ENCODE results near the gene GPR55.

Gene GPR55

GRCh38 chr2:230924092-230924469 lies 961 bp downstream of the GPR55 start:
- no peaks in the 10 kb centered on the region for H3K36me3 ChIP-seq
- no peaks in the 10 kb centered on the region for H3K9me3 ChIP-seq
- H3K27me3 ChIP-seq, result peaks cover 11% of the 10 kb centered on the region
- TF ChIP-seq CTCF (IDR thresholded peaks at IDR 0.05), result no peak
- H3K27ac ChIP-seq, result no peak overlapping the region
- peaks cover 10 to 11% of the 10 kb centered on the region in 2 experiments for H3K4me1 ChIP-seq (ENCODE audit: control insufficient read depth in 1 of 2, insufficient read depth in 1 of 2, low read depth in 1 of 2, low read length in 1 of 2)
- H3K4me3 ChIP-seq (ENCODE audit: low read depth in 1 of 2, low read length in 1 of 2), result no peak overlapping the region

- H3K36me3 ChIP-seq, result no peaks in the 10 kb centered on the region
- H3K4me3 ChIP-seq (ENCODE audit: low read depth in 1 of 2, low read length in 1 of 2), result no peak overlapping the region
- H3K4me1 ChIP-seq (ENCODE audit: control insufficient read depth in 1 of 2, insufficient read depth in 1 of 2, low read depth in 1 of 2, low read length in 1 of 2), result peaks cover 10 to 11% of the 10 kb centered on the region in 2 experiments
- H3K27ac ChIP-seq, result no peak overlapping the region
- peaks cover 17% of the 10 kb centered on the region for H3K27me3 ChIP-seq
- no peaks in the 10 kb centered on the region for H3K9me3 ChIP-seq
- no peak for TF ChIP-seq CTCF (IDR thresholded peaks at IDR 0.05)
These were observed 1.9 kb downstream of the GPR55 start for GRCh38 chr2:230922951-230923717.

- no peak overlapping the region for H3K4me3 ChIP-seq (ENCODE audit: low read depth in 1 of 2, low read length in 1 of 2)
- no peak for TF ChIP-seq CTCF (IDR thresholded peaks at IDR 0.05)
- no peak overlapping the region for H3K27ac ChIP-seq
- peaks cover 17% of the 10 kb centered on the region for H3K27me3 ChIP-seq
- H3K36me3 ChIP-seq, result no peaks in the 10 kb centered on the region
- peaks cover 10 to 11% of the 10 kb centered on the region in 2 experiments for H3K4me1 ChIP-seq (ENCODE audit: control insufficient read depth in 1 of 2, insufficient read depth in 1 of 2, low read depth in 1 of 2, low read length in 1 of 2)
- no peaks in the 10 kb centered on the region for H3K9me3 ChIP-seq
These were observed 3.0 kb downstream of the GPR55 start for GRCh38 chr2:230921806-230922595.

GRCh38 chr2:230920167-230920566 lies 4.9 kb downstream of the GPR55 start:
- Histone ChIP-seq H3K36me3 (no peaks in the 10 kb centered on the region), H3K4me1 (ENCODE audit: control insufficient read depth in 1 of 2, insufficient read depth in 1 of 2, low read depth in 1 of 2, low read length in 1 of 2) (peaks cover 10 to 11% of the 10 kb centered on the region in 2 experiments), H3K9me3 (no peaks in the 10 kb centered on the region), H3K27me3 (peaks cover 17% of the 10 kb centered on the region), H3K4me3 (ENCODE audit: low read depth in 1 of 2, low read length in 1 of 2) (no peak overlapping the region), H3K27ac (no peak overlapping the region)
- TF ChIP-seq CTCF (IDR thresholded peaks at IDR 0.05), result no peak

- H3K36me3 ChIP-seq, result no peaks in the 10 kb centered on the region
- peaks cover 15% of the 10 kb centered on the region for H3K27me3 ChIP-seq
- TF ChIP-seq CTCF (IDR thresholded peaks at IDR 0.05), result no peak
- no peaks in the 10 kb centered on the region for H3K9me3 ChIP-seq
- no peak overlapping the region for H3K4me3 ChIP-seq (ENCODE audit: low read depth in 1 of 2, low read length in 1 of 2)
- H3K27ac ChIP-seq, result no peak overlapping the region
- peaks cover 6% of the 10 kb centered on the region in 2 experiments for H3K4me1 ChIP-seq (ENCODE audit: control insufficient read depth in 1 of 2, insufficient read depth in 1 of 2, low read depth in 1 of 2, low read length in 1 of 2)
These were observed 5.4 kb downstream of the GPR55 start for GRCh38 chr2:230919681-230920080.

Data from neutrophil (primary cell).